Keratinocyte (primary cell): Measurements from ENCODE around the gene DAB1.

Source experiments
- CTCF ChIP-seq, 3 experiments: IDR thresholded peaks in 1 of 3; conservative IDR thresholded peaks in 1 of 3; optimal IDR thresholded peaks in 1 of 3; 2 replicates in 2 of 3; 3 replicates in 1 of 3; pipeline versions ENCODE3 to v1.5.1; 2011; ENCODE audit warnings: low read length in 3 of 3, mild to moderate bottlenecking in 3 of 3, moderate library complexity in 2 of 3, control low read depth in 1 of 3, inconsistent platforms in 1 of 3; ENCODE audit not compliant: insufficient read depth in 2 of 3; ENCODE audit errors: extremely low read depth in 1 of 3
- EZH2 ChIP-seq: IDR thresholded peaks from one replicate; pipeline ENCODE4 v1.6.1; 2012; ENCODE audit warnings: inconsistent platforms, mild to moderate bottlenecking, low read length, moderate library complexity

GRCh38 chr1:57019236-57019839 lies 404.5 kb downstream of the DAB1 start:
- TF ChIP-seq CTCF (optimal IDR thresholded peaks at IDR 0.05 in 1 of 3, IDR thresholded peaks at IDR 0.05 in 1 of 3, conservative IDR thresholded peaks at IDR 0.05 in 1 of 3; ENCODE audit: extremely low read depth in 1 of 3, insufficient read depth in 2 of 3, low read length in 3 of 3) = no peak
- no peak for TF ChIP-seq EZH2
